Fibroblast of villous mesenchyme (primary cell): ENCODE data around the gene SPEF2. TPM values are rescaled to one million over a fixed set of nuclear protein-coding genes. Genes with fewer than 3 reads are reported as not detected.

Experiments
- DNase-seq: peaks from one replicate; pipeline ENCODE4 v3.0.0-alpha.2; 2010; ENCODE audit warnings: low read depth
- H3K4me3 ChIP-seq: 2 replicates; pipeline ENCODE4 v1.5.1; 2011; ENCODE audit warnings: low read depth, mild to moderate bottlenecking, low read length
- total RNA-seq: library from RNA; depleted of rRNA; stranded (reverse); fragments of >200 nt; gene quantifications from 2 replicates; pipeline ENCODE4 v1.2.3, GENCODE V29; 2012
- TF ChIP-seq, protein P1 (sequence below): IDR thresholded peaks from 2 replicates; pipeline ENCODE4 v1.5.1; 2012; ENCODE audit warnings: low read depth, mild to moderate bottlenecking, low read length; ENCODE audit not compliant: insufficient read depth

Gene SPEF2
- total RNA-seq, 1 donor: 4.3 TPM

DNA sequence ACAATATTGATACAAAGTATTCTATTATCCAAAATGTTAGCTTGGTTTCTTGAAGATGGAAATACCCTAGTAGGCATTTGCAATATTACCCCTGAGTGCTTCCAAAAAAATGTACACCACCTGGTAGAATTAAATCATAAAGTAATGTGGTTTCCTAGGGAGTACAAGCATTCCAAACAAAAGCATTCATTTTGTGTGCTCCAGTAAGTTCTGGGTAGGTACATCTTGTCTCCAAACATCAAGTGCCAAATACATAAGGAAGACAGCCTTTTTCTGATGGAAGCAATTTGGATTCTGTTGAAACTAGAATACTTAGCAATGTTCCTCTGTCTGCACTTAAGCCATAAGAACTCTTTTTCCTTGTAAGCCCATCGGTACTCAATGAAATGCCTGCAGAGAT, 165.9 kb downstream of the SPEF2 start:
- DNase-seq: no peak
- TF ChIP-seq, protein P1, sequence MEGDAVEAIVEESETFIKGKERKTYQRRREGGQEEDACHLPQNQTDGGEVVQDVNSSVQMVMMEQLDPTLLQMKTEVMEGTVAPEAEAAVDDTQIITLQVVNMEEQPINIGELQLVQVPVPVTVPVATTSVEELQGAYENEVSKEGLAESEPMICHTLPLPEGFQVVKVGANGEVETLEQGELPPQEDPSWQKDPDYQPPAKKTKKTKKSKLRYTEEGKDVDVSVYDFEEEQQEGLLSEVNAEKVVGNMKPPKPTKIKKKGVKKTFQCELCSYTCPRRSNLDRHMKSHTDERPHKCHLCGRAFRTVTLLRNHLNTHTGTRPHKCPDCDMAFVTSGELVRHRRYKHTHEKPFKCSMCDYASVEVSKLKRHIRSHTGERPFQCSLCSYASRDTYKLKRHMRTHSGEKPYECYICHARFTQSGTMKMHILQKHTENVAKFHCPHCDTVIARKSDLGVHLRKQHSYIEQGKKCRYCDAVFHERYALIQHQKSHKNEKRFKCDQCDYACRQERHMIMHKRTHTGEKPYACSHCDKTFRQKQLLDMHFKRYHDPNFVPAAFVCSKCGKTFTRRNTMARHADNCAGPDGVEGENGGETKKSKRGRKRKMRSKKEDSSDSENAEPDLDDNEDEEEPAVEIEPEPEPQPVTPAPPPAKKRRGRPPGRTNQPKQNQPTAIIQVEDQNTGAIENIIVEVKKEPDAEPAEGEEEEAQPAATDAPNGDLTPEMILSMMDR: no peak
- no peak overlapping the region for H3K4me3 ChIP-seq

DNA sequence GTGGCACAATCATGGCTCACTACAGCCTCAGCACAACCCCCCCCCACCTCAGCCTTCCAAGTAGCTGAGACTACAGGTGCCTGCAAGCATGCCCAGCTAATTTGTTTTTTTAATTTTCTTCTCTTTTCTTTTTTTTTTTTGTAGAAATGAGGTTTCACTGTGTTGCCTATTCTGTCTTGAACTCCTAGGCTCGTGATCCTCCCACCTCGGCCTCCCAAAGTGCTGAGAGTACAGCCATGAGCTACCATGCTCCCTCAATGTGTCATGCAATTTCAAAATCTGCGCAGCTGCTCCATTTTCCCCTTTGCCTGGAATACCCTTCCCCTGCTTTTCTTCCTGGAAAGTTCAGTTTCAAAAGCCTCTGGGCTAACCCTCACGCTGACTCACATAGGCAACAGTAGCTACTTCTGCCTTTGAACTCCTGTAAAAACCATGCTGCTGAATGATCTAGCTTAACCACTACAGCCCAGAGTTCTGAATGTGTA, 168.0 kb downstream of the SPEF2 start:
- TF ChIP-seq, protein P1: no peak
- no peak overlapping the region for H3K4me3 ChIP-seq
- DNase-seq: no peak

DNA sequence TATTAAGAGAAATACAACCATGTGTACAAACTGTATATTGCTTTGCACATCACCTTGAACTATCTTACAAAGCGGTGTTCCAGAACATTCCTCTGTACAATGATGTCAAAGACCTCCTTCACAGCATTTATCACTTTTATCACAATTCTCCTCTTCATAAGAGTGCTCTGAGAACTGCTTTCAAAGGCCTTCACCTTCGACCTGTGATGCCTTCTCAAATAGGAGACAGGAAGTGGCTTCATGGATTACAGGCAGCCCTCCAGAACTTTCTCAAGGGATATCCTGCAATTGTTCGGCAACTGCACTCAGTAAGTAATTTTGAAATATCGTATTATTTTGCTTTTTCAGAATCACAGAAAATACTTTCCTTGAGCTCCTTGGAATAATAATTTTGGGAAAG, 171.1 kb downstream of the SPEF2 start:
- no peak overlapping the region for H3K4me3 ChIP-seq
- DNase-seq: no peak
- TF ChIP-seq, protein P1: no peak

DNA sequence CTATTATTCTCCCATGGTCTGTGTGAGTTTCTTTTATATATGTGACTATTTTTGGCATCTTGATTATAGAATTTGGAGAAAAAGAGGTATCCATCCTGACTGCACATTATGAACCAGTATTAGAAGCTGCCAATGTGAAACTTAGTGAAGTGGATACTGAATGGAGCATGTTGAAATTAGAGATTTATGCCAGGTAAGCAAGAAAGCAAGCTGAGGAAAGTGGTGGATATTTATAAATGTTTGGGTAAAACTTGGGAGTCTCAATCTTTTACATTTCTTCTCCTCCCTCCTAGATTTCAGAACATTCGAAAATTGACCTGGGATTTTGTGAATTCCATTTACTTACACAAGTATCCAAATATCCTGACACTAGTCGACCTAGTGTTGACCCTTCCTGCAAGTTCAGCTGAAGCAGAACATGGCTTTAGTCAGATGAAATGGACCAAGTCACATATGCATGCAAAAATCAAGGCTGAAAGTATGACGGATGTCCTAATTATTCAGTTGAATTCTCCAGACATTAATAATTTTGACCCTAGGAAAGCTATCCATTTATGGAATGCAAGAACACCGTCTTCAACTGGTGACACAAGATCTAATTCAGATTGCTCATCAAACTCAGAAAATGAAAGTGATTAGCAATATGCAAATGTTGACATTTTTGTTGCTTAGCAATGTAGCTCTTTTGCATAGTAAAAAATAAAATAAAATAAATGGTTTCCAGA, 172.2 kb downstream of the SPEF2 start:
- TF ChIP-seq, protein P1: no peak
- no peak overlapping the region for H3K4me3 ChIP-seq
- no peak for DNase-seq

DNA sequence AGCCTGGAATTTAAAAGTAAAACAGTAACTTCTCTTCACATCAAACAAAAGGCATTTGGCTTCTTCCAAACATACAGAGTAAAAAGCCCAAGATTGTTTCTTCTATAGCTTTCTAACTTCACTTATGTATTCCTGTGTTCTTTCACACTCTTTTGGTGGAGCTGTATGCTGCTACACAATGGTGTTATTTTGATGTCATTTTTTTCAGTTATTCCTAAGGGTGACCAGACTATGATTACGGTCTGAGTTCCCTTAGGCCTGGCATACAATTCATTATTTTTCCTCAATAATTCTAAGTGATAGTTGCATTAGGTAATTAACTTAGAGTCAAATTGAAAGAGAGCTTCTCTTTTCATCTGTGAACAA, 172.8 kb downstream of the SPEF2 start:
- no peak overlapping the region for H3K4me3 ChIP-seq
- TF ChIP-seq, protein P1: no peak
- DNase-seq: no peak

DNA sequence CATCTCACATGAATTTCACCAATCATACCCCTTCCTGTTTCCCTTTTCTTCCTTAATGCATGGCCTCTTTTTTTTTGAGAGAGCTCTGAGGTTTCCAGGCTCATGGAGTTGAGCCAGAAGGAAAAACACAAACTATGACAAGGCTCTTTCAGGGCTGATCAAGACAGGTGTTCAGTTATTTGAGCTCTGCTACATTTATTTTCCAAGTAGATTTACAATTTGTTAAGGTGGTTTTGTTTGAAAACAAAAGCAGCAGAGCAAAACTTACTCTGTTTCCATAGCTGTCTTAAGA, 176.6 kb downstream of the SPEF2 start:
- H3K4me3 ChIP-seq: no peak overlapping the region
- TF ChIP-seq, protein P1: no peak
- no peak for DNase-seq

DNA sequence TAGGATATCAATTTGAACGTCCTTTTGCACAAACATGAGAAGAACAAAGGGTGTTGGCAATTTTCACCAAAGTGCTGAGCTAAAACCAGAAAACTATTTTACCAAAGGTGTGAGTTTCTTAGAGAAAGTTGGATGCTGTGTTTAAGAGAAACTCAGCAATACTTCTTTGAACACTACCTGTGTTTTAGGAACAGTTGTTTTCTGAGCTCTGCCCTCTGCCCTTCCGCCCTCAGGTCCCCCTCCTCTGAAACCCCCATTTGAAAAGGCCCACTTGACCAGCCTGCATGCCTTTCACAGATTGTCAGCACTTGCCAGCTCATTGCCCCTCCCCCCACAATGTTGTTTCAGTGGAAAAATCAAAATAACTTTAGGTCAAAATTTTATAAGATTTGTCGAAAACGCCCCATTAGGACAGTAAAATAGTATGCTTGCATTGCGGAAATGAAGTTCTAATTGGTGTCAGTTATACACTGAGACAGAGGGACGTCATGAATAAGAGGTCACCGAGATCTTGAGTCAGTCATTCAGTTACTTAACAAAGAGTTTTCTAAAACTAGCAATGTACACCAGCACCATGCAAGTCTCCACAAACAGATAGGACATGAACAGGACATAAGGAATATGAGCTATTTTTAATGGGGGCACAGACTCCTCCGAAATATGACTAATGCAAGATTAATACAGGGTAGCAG, 177.2 kb downstream of the SPEF2 start:
- no peak for DNase-seq

More for the DNA sequence above, 177.2 kb downstream of the SPEF2 start:
- TF ChIP-seq, protein P1: no peak
- no peak overlapping the region for H3K4me3 ChIP-seq
